Keratinocyte (primary cell): ENCODE results near the gene DDIAS.

Experiments used
- EZH2 ChIP-seq: IDR thresholded peaks from one replicate; pipeline ENCODE4 v1.6.1; 2012; ENCODE audit warnings: inconsistent platforms, mild to moderate bottlenecking, low read length, moderate library complexity
- TF ChIP-seq, protein P1 (sequence below), 3 experiments: IDR thresholded peaks in 1 of 3; conservative IDR thresholded peaks in 1 of 3; optimal IDR thresholded peaks in 1 of 3; 2 replicates in 2 of 3; 3 replicates in 1 of 3; pipeline versions ENCODE3 to v1.5.1; 2011; ENCODE audit warnings: low read length in 3 of 3, mild to moderate bottlenecking in 3 of 3, moderate library complexity in 2 of 3, control low read depth in 1 of 3, inconsistent platforms in 1 of 3; ENCODE audit not compliant: insufficient read depth in 2 of 3; ENCODE audit errors: extremely low read depth in 1 of 3

- TF ChIP-seq, protein P1, sequence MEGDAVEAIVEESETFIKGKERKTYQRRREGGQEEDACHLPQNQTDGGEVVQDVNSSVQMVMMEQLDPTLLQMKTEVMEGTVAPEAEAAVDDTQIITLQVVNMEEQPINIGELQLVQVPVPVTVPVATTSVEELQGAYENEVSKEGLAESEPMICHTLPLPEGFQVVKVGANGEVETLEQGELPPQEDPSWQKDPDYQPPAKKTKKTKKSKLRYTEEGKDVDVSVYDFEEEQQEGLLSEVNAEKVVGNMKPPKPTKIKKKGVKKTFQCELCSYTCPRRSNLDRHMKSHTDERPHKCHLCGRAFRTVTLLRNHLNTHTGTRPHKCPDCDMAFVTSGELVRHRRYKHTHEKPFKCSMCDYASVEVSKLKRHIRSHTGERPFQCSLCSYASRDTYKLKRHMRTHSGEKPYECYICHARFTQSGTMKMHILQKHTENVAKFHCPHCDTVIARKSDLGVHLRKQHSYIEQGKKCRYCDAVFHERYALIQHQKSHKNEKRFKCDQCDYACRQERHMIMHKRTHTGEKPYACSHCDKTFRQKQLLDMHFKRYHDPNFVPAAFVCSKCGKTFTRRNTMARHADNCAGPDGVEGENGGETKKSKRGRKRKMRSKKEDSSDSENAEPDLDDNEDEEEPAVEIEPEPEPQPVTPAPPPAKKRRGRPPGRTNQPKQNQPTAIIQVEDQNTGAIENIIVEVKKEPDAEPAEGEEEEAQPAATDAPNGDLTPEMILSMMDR (optimal IDR thresholded peaks at IDR 0.05 in 1 of 3, IDR thresholded peaks at IDR 0.05 in 1 of 3, conservative IDR thresholded peaks at IDR 0.05 in 1 of 3; ENCODE audit: extremely low read depth in 1 of 3, insufficient read depth in 2 of 3, low read length in 3 of 3) = no peak
- no peak for TF ChIP-seq EZH2
These were observed 2.5 kb downstream of the DDIAS start for GRCh38 chr11:82903843-82904586.
